ENCODE measurements around the gene PRR5L. TPM values are rescaled to one million over a fixed set of nuclear protein-coding genes. Genes with fewer than 3 reads are reported as not detected.

Gene PRR5L
- total RNA-seq, 1 donor = 57.0 TPM

- no peak overlapping the region for H3K4me3 ChIP-seq (ENCODE audit: low read depth, low read length)
- no peak for DNase-seq (ENCODE audit: low read depth)
- TF ChIP-seq, protein P1, sequence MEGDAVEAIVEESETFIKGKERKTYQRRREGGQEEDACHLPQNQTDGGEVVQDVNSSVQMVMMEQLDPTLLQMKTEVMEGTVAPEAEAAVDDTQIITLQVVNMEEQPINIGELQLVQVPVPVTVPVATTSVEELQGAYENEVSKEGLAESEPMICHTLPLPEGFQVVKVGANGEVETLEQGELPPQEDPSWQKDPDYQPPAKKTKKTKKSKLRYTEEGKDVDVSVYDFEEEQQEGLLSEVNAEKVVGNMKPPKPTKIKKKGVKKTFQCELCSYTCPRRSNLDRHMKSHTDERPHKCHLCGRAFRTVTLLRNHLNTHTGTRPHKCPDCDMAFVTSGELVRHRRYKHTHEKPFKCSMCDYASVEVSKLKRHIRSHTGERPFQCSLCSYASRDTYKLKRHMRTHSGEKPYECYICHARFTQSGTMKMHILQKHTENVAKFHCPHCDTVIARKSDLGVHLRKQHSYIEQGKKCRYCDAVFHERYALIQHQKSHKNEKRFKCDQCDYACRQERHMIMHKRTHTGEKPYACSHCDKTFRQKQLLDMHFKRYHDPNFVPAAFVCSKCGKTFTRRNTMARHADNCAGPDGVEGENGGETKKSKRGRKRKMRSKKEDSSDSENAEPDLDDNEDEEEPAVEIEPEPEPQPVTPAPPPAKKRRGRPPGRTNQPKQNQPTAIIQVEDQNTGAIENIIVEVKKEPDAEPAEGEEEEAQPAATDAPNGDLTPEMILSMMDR (IDR thresholded peaks at IDR 0.05; ENCODE audit: insufficient read depth, low read depth, low read length) = no peak
These were observed 92.9 kb downstream of the PRR5L start for GRCh38 chr11:36388951-36389350.

GRCh38 chr11:36389811-36390210, 93.7 kb downstream of the PRR5L start:
- TF ChIP-seq, protein P1 (IDR thresholded peaks at IDR 0.05; ENCODE audit: insufficient read depth, low read depth, low read length) = no peak
- no peak overlapping the region for H3K4me3 ChIP-seq (ENCODE audit: low read depth, low read length)
- no peak for DNase-seq (ENCODE audit: low read depth)

GRCh38 chr11:36390963-36391471, 94.9 kb downstream of the PRR5L start:
- DNase-seq (ENCODE audit: low read depth) = no peak
- TF ChIP-seq, protein P1 (IDR thresholded peaks at IDR 0.05; ENCODE audit: insufficient read depth, low read depth, low read length) = no peak
- no peak overlapping the region for H3K4me3 ChIP-seq (ENCODE audit: low read depth, low read length)

DNA sequence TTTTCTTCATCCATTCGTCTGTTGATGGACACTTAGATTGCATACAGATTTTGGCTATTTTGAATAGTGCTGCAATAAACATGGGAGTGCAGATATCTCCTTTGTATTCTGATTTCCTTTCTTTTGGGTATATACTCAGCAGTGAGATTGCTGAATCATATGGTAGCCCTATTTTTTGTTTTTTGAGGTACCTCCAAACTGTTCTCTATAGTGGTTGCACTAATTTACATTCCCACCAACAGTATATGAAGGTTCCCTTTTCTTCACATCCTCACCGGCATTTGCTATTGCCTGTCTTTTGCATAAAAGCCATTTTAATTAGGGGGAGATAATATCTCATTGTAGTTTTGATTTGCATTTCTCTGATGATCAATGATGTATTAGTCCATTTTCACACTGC, 96.1 kb downstream of the PRR5L start:
- DNase-seq (ENCODE audit: low read depth) = no peak
- TF ChIP-seq, protein P1 (IDR thresholded peaks at IDR 0.05; ENCODE audit: insufficient read depth, low read depth, low read length) = no peak
- H3K4me3 ChIP-seq (ENCODE audit: low read depth, low read length) = no peak overlapping the region

- TF ChIP-seq, protein P1 (IDR thresholded peaks at IDR 0.05; ENCODE audit: insufficient read depth, low read depth, low read length) = no peak
- no peak for DNase-seq (ENCODE audit: low read depth)
- H3K4me3 ChIP-seq (ENCODE audit: low read depth, low read length) = no peak overlapping the region
These were observed 98.0 kb downstream of the PRR5L start for GRCh38 chr11:36394056-36394455.

DNA sequence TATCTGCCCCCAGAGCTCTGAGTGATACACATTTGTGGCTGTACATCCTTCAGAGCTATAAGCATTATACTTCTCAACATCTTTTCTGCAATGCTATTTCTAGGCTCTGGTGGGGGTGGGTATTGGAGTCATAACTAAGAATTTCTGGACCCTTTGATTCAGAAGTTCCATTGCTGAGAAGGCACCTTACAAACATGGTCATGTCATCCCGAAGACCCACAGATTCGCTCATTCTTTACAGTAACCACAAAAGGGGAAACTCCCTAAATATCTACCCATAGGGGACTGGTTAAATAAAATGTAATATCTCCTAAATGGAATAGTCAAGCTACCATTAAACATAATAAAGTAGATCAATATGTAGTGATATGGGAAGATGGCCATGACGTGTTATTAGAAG, 98.8 kb downstream of the PRR5L start:
- no peak for DNase-seq (ENCODE audit: low read depth)
- H3K4me3 ChIP-seq (ENCODE audit: low read depth, low read length) = no peak overlapping the region
- TF ChIP-seq, protein P1 (IDR thresholded peaks at IDR 0.05; ENCODE audit: insufficient read depth, low read depth, low read length) = no peak

Measured in fibroblast of villous mesenchyme (primary cell).